ENCODE data around the gene AJM1.

- TF ChIP-seq CTCF (IDR thresholded peaks at IDR 0.05) (no peak), EZH2phosphoT487 (IDR thresholded peaks at IDR 0.05) (no peak)
Measured at GRCh38 chr9:136856541-136857141, 14.4 kb downstream of the AJM1 start.
